Fibroblast of villous mesenchyme (primary cell): ENCODE measurements around the gene ZMIZ2. TPM values are rescaled to one million over a fixed set of nuclear protein-coding genes. Genes with fewer than 3 reads are reported as not detected.

Experiments used
- DNase-seq: peaks from one replicate; pipeline ENCODE4 v3.0.0-alpha.2; 2010; ENCODE audit warnings: low read depth
- H3K4me3 ChIP-seq: 2 replicates; pipeline ENCODE4 v1.5.1; 2011; ENCODE audit warnings: low read depth, mild to moderate bottlenecking, low read length
- total RNA-seq: library from RNA; depleted of rRNA; stranded (reverse); fragments of >200 nt; gene quantifications from 2 replicates; pipeline ENCODE4 v1.2.3, GENCODE V29; 2012
- TF ChIP-seq, protein P1 (sequence below): IDR thresholded peaks from 2 replicates; pipeline ENCODE4 v1.5.1; 2012; ENCODE audit warnings: low read depth, mild to moderate bottlenecking, low read length; ENCODE audit not compliant: insufficient read depth

Gene ZMIZ2
- total RNA-seq, 1 donor, result 10.8 TPM

GRCh38 chr7:44750921-44751571 lies 2.4 kb downstream of the ZMIZ2 start:
- no peak overlapping the region for H3K4me3 ChIP-seq
- TF ChIP-seq, protein P1, sequence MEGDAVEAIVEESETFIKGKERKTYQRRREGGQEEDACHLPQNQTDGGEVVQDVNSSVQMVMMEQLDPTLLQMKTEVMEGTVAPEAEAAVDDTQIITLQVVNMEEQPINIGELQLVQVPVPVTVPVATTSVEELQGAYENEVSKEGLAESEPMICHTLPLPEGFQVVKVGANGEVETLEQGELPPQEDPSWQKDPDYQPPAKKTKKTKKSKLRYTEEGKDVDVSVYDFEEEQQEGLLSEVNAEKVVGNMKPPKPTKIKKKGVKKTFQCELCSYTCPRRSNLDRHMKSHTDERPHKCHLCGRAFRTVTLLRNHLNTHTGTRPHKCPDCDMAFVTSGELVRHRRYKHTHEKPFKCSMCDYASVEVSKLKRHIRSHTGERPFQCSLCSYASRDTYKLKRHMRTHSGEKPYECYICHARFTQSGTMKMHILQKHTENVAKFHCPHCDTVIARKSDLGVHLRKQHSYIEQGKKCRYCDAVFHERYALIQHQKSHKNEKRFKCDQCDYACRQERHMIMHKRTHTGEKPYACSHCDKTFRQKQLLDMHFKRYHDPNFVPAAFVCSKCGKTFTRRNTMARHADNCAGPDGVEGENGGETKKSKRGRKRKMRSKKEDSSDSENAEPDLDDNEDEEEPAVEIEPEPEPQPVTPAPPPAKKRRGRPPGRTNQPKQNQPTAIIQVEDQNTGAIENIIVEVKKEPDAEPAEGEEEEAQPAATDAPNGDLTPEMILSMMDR, result no peak
- peak; percentile 24 for DNase-seq

GRCh38 chr7:44752822-44753221 lies 4.2 kb downstream of the ZMIZ2 start:
- H3K4me3 ChIP-seq, result no peak overlapping the region
- TF ChIP-seq, protein P1, result no peak
- DNase-seq, result no peak

GRCh38 chr7:44754802-44755697 lies 6.4 kb downstream of the ZMIZ2 start:
- no peak for DNase-seq
- H3K4me3 ChIP-seq, result no peak overlapping the region
- TF ChIP-seq, protein P1, result no peak

DNA sequence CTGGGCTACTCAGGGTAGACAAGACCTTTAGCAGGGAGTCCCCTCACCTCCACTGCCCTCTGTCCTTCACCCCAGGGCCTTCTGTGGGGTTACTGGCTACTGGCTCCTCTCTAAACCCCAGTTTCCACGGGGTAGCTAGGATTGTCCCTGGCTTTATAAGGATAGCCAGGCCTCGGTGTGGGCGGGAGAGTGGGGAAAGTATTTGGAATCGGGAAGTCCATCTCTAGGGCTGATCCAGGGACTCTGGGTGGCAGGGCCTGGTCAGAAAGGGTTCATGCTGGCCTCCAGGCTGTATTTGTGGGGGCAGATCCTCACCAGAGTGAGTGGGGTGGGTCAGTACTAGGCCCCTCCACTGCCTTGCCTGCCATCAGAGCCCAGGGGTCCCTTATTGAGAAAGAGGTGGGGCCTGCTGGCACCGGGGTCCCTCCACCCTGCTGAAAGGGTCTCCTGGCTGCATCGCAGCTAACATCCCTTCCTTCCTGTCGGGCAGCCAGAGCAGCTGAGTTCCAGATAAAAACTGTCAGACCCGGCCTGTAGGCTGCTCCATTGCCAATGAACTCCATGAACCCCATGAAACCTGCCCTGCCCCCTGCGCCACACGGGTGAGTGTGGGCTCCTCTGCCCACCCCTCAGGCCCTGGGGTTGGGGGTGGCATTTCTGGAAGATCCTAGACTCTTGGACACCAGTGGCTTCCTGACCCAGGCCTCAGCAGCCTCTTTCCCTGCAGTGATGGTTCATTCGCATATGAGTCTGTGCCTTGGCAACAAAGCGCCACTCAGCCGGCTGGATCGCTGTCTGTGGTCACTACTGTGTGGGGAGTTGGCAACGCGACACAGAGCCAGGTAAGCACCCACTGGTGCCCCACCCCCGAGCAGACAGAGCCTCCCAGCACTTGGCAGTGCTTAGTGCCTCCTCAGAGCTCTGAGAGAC lies 7.3 kb downstream of the ZMIZ2 start:
- H3K4me3 ChIP-seq, result no peak overlapping the region
- TF ChIP-seq, protein P1, result no peak
- DNase-seq, result no peak

DNA sequence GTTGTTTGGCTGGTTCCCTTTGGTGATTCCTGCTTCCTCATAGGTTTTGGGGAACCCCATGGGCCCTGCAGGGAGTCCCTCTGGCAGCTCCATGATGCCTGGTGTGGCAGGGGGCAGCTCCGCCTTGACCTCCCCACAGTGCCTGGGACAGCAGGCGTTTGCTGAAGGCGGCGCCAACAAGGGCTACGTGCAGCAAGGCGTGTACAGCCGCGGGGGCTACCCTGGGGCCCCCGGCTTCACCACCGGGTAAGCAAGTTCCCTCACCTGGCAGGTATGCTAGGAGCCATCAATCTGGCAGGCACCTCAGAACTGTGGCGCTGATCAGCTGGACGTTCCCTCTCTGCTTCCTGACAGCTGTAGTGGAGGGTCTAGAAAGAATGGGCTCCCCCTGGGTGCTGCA lies 8.3 kb downstream of the ZMIZ2 start:
- DNase-seq, result no peak
- H3K4me3 ChIP-seq, result no peak overlapping the region
- TF ChIP-seq, protein P1, result no peak

GRCh38 chr7:44757311-44757710 lies 8.7 kb downstream of the ZMIZ2 start:
- no peak overlapping the region for H3K4me3 ChIP-seq
- TF ChIP-seq, protein P1, result no peak
- no peak for DNase-seq
